NCI-H526 (cell line): ENCODE measurements around the gene ERGIC1.
"Not testable (repeated sequence)": the region's sequence is repeated elsewhere in the genome, so short reads cannot be mapped to it uniquely, and the experiment has no call there.

Experiments
- DNase-seq, 2 experiments: peaks; one replicate each; lab custom pipeline; 2025; lab: John Stamatoyannopoulos, UW

Gene ERGIC1

DNA sequence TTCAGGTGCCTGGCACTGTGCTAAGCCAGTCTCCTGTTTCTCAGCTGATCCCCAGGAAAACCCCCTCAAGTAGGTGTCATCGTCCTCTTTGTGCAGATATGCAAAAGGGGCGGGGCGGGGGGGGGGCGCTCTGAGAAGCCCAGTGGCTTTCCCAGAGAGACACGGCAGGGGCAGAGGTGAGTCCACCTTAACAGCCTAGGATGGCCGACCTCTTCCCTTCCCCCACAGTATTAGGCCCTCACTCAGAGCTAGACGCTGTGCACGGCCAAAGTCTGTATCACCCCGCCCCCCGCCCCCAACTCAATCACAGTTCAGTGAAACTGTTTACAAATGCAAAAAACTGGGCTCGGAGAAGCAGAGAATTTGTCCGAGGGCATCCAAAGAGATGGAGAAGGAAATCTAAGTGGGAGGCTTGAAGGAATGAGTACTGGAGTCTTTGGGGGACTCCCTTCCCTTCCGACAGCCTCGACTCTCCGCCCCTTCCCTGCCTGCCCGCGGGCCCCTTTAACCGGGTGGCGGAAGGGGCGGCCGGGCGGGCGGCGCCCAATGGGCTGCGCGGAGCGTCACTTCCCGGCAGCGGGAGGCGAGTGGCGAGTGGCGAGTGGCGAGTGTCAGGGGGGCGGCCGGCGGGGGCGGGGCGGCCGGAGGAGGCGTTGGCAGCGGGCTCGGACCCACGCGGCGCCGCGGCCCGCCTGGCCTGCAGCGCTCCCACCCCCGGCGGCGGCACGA is at the start of gene ERGIC1:
Gene ERGIC1, plus strand, starts transcription at position 566 of the 729 bp plus-strand sequence. Its CDS starts 163 bp downstream, at position 729.
- DNase-seq = peak in 1 of 2 experiments; percentile 74

DNA sequence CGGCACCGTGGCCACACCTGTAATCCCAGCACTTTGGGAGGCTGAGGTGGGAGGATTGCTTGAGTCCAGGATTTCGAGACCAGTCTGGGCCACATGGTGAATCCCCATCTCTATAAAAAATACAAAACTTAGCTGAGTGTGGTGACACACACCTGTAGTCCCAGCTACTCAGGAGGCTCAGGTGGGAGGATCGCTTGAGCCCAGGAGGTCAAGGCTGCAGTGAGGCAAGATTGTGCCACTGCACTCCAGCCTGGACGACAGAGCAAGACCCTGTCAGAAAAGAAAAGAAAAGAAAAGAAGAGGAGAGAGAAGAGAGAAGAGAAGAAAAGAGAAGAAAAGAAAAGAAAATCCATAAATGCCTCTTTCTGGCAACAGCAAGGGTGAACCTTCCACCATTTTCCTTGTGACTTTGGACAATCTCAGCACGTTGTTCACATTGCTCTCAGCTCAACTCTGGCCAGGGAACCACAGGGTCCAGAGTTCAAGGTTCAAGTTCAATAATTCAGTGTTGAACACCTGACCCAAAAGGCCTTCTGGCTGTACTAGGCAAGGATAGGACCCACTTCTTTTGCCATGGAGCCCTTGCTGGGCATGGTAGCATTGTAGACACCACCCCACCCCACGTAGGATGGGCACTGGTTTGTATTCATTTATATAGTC is 48.5 kb upstream of the ERGIC1 start:
- no peak for DNase-seq

DNA sequence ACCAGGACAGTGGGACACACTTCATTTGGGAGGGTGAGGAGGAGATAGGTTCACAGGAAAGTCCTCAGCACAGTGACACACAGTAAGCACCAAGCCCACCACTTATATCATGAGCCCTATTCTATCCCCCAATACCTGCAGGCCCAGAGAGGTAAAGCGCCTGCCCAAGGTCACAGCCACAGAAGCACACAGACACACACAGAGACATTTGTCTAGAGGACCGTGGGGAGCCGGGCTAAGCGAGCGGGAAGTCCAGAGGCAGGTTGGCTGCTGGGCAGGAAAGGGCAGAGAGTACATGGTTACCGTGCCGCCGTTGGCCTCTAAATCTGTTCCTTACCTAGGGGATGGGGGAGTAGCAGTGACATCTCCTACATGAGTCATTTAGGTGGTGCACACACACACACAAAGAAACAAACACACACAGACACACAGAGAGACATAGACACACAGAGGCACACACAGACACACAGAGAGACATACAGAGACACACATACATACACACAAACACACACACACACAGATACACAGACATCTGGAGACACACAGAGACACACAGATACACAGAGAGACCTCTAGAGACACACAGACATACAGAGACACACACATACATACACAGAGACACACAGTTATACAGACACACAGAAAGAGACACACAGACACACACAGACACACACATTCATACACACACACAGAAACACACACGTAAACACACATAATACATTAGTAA is 47.2 kb upstream of the ERGIC1 start:
- no peak for DNase-seq

- DNase-seq = not testable (repeated sequence)
These were observed 46.5 kb upstream of the ERGIC1 start for GRCh38 chr5:172787538-172787937.

DNA sequence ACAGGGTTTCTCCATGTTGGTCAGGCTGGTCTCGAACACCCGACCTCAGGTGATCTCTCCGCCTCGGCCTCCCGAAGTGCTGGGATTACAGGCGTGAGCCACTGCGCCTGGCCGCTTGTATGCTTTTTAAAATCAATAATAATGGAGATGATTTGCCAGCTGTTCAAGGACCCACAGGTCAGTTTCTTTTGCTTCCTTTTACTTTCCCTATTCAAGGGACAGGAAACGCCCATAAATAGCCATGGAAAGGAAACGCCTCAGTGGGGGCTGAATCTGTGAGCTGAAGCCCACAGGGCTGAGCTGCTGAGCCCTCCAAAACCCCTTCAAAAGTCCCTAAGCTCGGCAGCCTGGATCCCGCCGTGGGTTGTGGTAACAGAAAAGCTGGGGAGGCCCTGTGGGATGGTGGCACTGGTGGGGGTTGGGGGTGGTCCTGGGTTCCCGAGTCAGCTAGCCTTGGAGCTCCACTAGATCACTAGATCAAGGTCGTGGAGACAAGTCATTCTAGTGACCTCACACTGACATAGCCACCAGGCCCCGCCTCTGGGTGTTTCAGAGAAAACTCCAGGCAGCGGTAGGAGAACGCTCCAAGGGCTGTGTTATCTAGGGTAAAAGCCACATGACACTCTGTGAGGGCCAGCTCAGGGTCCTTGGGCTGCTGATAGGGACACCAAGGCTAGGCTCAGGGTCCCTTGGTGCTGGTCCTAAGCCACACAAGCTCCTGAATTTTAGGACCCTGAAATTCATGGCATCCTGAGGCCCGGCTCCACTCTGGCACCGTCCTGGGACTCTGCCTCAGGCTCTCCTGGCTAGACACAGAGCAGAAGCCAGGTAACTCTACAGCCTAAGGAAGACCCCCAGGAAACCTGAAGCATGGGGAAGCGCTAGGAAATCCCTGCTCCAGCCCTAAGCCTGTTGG is 45.0 kb upstream of the ERGIC1 start:
- no peak for DNase-seq

DNA sequence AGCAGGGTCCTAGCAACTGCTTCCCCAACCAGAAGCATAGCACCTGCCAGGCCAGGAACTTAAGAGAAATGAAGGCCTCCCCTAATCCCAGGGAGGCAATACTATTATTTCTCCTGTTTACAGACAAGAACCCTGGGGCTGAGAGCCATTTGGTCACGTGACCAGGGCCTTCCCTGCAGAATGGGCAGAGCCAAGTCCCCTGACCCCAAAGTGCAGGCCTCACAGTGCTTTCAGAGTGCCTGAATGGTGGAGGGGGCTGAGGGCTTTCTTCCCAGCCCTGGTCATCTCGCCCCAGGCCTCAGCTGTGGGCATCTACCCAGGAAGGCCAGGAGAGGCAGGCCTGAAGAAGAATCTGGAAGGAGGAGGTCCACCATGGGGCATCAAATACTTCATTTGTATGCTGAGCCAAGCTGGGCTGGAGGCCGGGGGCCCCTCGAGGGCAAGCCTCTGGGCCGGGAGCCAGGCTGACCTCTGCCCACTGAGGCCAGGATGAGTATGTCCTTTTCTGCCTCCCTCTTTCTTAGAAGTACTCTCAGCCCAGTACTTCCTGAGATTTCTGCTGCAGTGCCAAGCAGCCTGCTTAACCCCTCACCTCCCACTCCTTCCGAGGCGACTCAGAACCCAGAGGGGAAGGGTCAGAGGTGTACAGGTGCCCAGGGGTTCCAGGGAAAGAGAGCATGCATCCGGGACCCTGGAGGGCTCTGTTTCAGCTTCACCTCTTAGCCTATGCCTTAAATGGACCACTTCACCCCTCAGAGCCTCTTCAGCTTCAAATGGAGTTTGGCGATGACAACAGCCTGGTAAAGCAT is 44.2 kb upstream of the ERGIC1 start:
- DNase-seq = no peak

DNA sequence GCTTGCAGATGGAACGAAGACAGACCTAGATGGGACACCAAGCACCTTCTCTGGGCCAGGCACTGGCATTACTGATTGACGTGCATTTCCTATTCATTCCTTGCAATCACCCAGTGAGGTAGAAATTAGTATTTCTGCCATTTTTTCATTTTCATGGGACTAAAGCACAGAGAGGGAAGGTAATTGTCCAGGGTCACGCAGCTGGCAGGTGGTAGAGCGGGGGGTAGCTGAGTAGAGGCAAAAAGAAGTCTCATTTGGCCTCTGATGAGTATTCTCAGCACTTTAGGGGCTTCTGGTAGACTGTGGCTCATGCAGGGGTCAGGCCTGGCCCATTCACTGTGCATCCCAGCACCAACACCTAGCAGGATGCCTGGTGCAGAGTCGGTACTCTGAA is 43.6 kb upstream of the ERGIC1 start:
- DNase-seq = no peak

GRCh38 chr5:172791286-172791685 is 42.8 kb upstream of the ERGIC1 start:
- no peak for DNase-seq

DNA sequence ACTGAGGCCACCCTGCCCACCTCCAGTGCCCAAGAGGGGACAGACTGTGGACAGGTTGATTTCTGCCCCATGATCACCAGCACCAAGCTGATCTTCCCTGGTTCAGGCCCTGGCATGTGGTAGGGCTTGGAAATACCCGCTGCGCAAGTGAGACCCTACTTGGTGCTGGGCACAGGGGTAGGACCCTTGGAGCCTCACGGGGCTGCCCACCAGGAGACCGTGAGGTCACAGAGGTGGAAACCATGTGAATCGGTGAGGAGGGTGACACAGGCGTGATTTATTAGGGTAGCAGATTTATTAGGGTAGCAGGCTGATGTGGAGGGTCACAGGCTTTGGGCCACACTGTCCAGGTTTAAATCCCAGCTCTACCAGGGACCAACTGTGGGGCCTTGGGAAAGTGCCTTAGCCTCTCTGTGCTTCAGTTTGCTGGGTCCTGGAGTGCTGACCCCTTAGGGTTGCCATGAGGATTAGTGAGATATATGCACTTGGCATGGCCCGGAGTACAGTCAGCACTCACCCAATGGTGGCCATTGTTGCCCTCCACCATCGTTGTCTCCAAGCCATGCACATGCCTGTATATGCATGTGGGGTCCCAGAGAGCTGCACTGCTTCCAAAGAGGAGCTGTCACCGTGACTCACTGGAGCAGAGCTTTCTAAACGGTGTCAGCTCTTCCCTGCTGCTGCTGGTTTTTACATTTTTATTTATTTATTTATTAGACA is 42.2 kb upstream of the ERGIC1 start:
- DNase-seq = no peak

DNA sequence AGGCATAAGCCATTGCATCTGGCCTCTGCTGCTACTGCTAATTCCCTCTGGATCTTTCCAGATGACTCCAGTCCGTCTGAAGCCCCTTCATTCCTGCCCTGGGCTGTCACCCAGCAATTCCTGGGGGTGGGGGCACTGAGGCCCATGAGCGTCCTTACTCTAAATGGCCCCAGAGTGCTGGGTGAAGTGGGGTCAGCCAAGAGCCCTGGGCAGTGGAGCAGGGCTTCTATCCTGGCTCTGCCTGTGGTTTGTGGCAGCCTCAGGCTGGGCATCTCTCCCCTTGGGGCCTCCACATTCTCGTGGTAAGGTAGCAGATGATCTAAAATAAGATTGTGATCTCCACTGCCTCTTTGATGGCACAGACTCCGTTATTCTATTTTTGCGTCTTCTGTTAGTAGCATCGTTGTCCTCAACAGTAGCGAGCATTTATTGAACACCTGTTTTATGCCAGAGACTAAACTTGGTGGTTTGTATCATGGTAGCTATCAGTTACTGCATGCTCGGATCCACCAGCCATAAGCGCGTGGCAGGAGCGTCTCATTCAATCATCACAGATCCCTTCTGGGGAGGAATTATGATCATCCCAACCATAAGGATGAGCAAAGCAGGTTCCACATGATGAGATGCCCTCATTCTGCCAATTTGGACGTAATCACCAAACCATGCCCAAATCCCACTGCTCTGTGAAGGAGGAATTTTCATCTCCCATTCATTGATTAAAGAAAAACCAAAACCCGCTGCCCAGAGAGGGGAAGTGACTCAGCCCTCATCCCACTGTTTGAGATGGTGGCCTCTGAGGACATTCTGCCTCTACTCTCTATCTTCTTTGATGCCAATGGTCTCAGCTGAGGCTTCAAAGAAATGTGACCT is 41.1 kb upstream of the ERGIC1 start:
- no peak for DNase-seq

GRCh38 chr5:172793577-172794488 is 40.2 kb upstream of the ERGIC1 start:
- DNase-seq = no peak

DNA sequence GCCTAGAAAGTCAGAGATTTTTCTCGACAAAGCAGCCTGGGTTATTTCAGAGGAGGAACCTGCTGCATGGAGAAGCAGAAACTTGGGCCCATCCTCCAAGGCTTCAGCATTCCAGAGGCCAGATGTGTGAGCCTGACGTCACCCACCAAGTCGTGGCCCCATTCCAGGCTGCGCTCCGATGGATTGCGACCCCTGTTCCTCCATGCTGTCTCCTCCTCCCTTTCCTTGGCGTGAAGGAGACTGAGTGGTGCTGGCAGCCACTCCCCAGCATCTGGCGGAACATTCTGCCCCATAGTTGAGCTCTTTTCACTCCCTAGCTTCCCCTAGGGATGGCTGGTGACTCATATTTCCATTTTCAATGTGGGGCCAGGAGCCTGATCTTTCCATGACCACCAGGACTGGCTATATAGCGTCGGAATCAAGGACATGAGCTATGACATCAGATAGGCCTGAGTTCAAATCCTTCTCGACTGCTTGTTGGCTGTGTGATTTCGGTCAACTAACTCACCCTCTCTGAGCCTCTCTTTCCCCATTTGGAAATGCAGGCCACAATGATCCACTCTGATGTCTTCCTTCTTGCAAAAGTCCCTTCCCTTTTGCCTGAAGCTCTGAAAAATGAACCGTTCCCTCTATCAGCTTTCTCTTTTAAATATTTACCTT is 38.6 kb upstream of the ERGIC1 start:
- no peak for DNase-seq

DNA sequence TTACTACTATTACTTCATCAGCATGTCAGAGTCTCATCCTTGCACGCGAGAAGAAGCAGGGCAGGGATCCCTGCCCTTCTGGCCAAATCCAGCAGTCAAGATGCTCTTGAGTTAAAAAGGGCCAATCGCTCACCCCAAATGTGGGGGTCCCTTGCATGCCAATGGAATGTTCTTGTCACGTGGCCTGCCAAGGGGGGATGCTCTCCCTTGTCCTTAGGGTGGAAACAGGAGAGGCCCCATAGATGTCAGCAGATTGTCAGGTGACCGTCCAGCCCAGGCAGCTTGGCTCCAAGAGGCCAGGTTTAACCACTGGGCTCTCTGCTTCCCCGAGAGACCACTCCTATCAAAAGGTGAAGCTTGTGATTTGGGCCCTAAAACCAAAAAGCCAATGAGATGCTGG is 37.7 kb upstream of the ERGIC1 start:
- DNase-seq = no peak

GRCh38 chr5:172797771-172798191 is 36.3 kb upstream of the ERGIC1 start:
- no peak for DNase-seq

- no peak for DNase-seq
These were observed 35.4 kb upstream of the ERGIC1 start for GRCh38 chr5:172798422-172799215.

DNA sequence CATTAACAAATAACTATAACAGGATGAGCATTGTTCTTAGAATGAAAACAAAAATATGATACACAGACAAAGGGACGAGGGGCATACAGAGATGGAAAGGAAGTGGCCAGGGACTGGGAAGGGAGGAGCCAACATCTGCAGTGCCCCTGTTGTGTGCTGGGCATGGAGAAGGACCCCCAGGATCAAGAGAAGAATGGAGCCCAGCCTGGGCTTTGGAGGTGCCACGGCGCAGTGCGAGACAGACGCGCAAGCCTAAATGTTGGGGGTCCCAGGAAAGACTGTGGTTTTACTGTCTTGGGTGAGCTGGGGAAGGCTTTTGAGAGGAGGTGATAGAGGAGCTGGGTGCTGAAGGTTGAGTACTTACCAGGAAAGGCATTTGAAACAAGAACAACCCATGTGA is 34.6 kb upstream of the ERGIC1 start:
- DNase-seq = no peak

- no peak for DNase-seq
These were observed 33.9 kb upstream of the ERGIC1 start for GRCh38 chr5:172800088-172800551.
